GM19395 (cell line): ENCODE data around the gene PRSS21.

ENCODE experiments used
- ATAC-seq: cut with Tn5 transposase; IDR thresholded peaks from one replicate; pipeline ENCODE4 v1.9.1; 2021; ENCODE audit warnings: mild to moderate bottlenecking, moderate library complexity; ENCODE audit not compliant: unreplicated experiment

Gene PRSS21

GRCh38 chr16:2779978-2780898, 36.8 kb upstream of the PRSS21 start:
- ATAC-seq: no peak

GRCh38 chr16:2782583-2783351, 34.3 kb upstream of the PRSS21 start:
- no peak for ATAC-seq

GRCh38 chr16:2783581-2784357, 33.3 kb upstream of the PRSS21 start:
- no peak for ATAC-seq

GRCh38 chr16:2784358-2785100, 32.5 kb upstream of the PRSS21 start:
- no peak for ATAC-seq

GRCh38 chr16:2785101-2785991, 31.7 kb upstream of the PRSS21 start:
- no peak for ATAC-seq

GRCh38 chr16:2786061-2786825, 30.8 kb upstream of the PRSS21 start:
- ATAC-seq: no peak

GRCh38 chr16:2786826-2787151, 30.2 kb upstream of the PRSS21 start:
- no peak for ATAC-seq

- no peak for ATAC-seq
Measured at GRCh38 chr16:2787406-2787805, 29.6 kb upstream of the PRSS21 start, which contains the start of gene PRSS33. Gene PRSS33 (minus strand): TSS chr16:2787560. CDS start chr16:2786547, 1,013 bp downstream.

- ATAC-seq: no peak
Measured at GRCh38 chr16:2787961-2788360, 29.1 kb upstream of the PRSS21 start.

GRCh38 chr16:2790631-2791030, 26.4 kb upstream of the PRSS21 start:
- no peak for ATAC-seq

GRCh38 chr16:2791174-2791573, 25.9 kb upstream of the PRSS21 start:
- no peak for ATAC-seq

- ATAC-seq: no peak
Measured at GRCh38 chr16:2792940-2793339, 24.1 kb upstream of the PRSS21 start.

GRCh38 chr16:2795395-2796143, 21.5 kb upstream of the PRSS21 start:
- no peak for ATAC-seq

- ATAC-seq: no peak
Measured at GRCh38 chr16:2798723-2799204, 18.3 kb upstream of the PRSS21 start.

GRCh38 chr16:2799205-2799858, 17.7 kb upstream of the PRSS21 start:
- ATAC-seq: no peak

GRCh38 chr16:2799859-2800226, 17.2 kb upstream of the PRSS21 start:
- ATAC-seq: no peak

- no peak for ATAC-seq
Measured at GRCh38 chr16:2803545-2804195, 13.4 kb upstream of the PRSS21 start.
